Measurements from ENCODE around the gene HGFAC. TPM values are rescaled to one million over a fixed set of nuclear protein-coding genes. Genes with fewer than 3 reads are reported as not detected.

Gene HGFAC
- polyA plus RNA-seq, 1 of the 3 experiments (the other 2 are of a cell fraction): 0.43 TPM

GRCh38 chr4:3413217-3413671 is 28.5 kb upstream of the HGFAC start:
- CTCF ChIA-PET: interaction anchor here (1.3 kb wide), 1 partner anchor 30 kb away, joined by 4 read pairs; no protein-coding TSS in a partner anchor
- 94% methylated on average over 10 of the region's 29 CpGs for WGBS (ENCODE audit: low lambda C conversion rate)
- no peak overlapping the region for H3K4me3 ChIP-seq (ENCODE audit: low read depth in 2 of 2, low read length in 1 of 2)

GRCh38 chr4:3413675-3414420 is 27.9 kb upstream of the HGFAC start:
- CTCF ChIA-PET: interaction anchor here (1.3 kb wide), 1 partner anchor 30 kb away, joined by 3 read pairs; no protein-coding TSS in a partner anchor
- Histone ChIP-seq H3K27me3 (ENCODE audit: insufficient read depth) (no peaks in the 10 kb centered on the region), H3K36me3 (replicated peaks in 1 of 2; ENCODE audit: control insufficient read depth in 1 of 2, insufficient read depth in 2 of 2, low read length in 1 of 2) (peaks cover 0 to 24% of the 10 kb centered on the region in 2 experiments), H3K4me3 (ENCODE audit: low read depth in 2 of 2, low read length in 1 of 2) (no peak overlapping the region), H3K27ac (ENCODE audit: low read depth in 2 of 2, low read length in 1 of 2) (no peak overlapping the region), H3K9me3 (no peaks in the 10 kb centered on the region), H3K4me1 (ENCODE audit: control insufficient read depth in 1 of 2, insufficient read depth in 2 of 2, low read depth in 1 of 2, low read length in 1 of 2) (peaks cover 0 to 9% of the 10 kb centered on the region in 2 experiments; a peak in 2 of 4 replicates), H3K9ac (no peak overlapping the region), H4K20me1 (ENCODE audit: insufficient read depth) (0 out of 2 replicates have a peak, but pooled peaks cover 4% of the 10 kb centered on the region), H3K9me2 (no peaks in the 10 kb centered on the region), H2AFZ (ENCODE audit: low read depth) (no peak overlapping the region), H3K4me2 (no peak overlapping the region), H3F3A (replicated peaks; ENCODE audit: insufficient read depth) (no peaks in the 10 kb centered on the region), H3K79me2 (ENCODE audit: insufficient read depth) (no peaks in the 10 kb centered on the region)
- WGBS (ENCODE audit: low lambda C conversion rate): 98% methylated on average over 25 of the region's 32 CpGs
- TF ChIP-seq RCOR1 (IDR thresholded peaks at IDR 0.05; ENCODE audit: low read length) (no peak), EZH2phosphoT487 (IDR thresholded peaks at IDR 0.05; ENCODE audit: borderline replicate concordance, low read depth) (no peak), TEAD4 (IDR thresholded peaks at IDR 0.05; ENCODE audit: borderline replicate concordance, insufficient read depth) (no peak), RFX5 (IDR thresholded peaks at IDR 0.05; ENCODE audit: low read length) (no peak), FOSL2 (IDR thresholded peaks at IDR 0.05; ENCODE audit: borderline replicate concordance, low read depth) (no peak), MEF2A (IDR thresholded peaks at IDR 0.05; ENCODE audit: borderline replicate concordance, low read depth) (no peak), PBX3 (IDR thresholded peaks at IDR 0.05) (no peak), GABPA (IDR thresholded peaks at IDR 0.05; ENCODE audit: low read depth) (no peak), TAF1 (IDR thresholded peaks at IDR 0.05; ENCODE audit: borderline replicate concordance, low read depth, low read length) (no peak), RXRA (IDR thresholded peaks at IDR 0.05; ENCODE audit: borderline replicate concordance, low read depth) (no peak), JUND (IDR thresholded peaks at IDR 0.05) (no peak), CHD2 (IDR thresholded peaks at IDR 0.05; ENCODE audit: low read length, partially characterized antibody) (no peak), NFIC (IDR thresholded peaks at IDR 0.05; ENCODE audit: borderline replicate concordance) (no peak), NRF1 (IDR thresholded peaks at IDR 0.05; ENCODE audit: low read depth, low read length) (no peak), REST (IDR thresholded peaks at IDR 0.05; ENCODE audit: low read depth, low read length) (no peak), ELF1 (IDR thresholded peaks at IDR 0.05) (no peak), TCF12 (IDR thresholded peaks at IDR 0.05) (no peak)
- TF ChIP-seq, protein P1, sequence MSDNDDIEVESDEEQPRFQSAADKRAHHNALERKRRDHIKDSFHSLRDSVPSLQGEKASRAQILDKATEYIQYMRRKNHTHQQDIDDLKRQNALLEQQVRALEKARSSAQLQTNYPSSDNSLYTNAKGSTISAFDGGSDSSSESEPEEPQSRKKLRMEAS (IDR thresholded peaks at IDR 0.05; ENCODE audit: low read depth): no peak
- POLR2A ChIA-PET: no interaction called here
- DNase-seq: no peak

More at GRCh38 chr4:3413217-3413671, 28.5 kb upstream of the HGFAC start:
- DNase-seq: no peak
- H3K27me3 ChIP-seq (ENCODE audit: insufficient read depth): no peaks in the 10 kb centered on the region
- peaks cover 0 to 14% of the 10 kb centered on the region in 2 experiments; a peak in 2 of 4 replicates for H3K4me1 ChIP-seq (ENCODE audit: control insufficient read depth in 1 of 2, insufficient read depth in 2 of 2, low read depth in 1 of 2, low read length in 1 of 2)
- H3K79me2 ChIP-seq (ENCODE audit: insufficient read depth): no peaks in the 10 kb centered on the region
- H2AFZ ChIP-seq (ENCODE audit: low read depth): no peak overlapping the region
- H3K9me2 ChIP-seq: no peaks in the 10 kb centered on the region
- no peaks in the 10 kb centered on the region for H3K9me3 ChIP-seq
- TF ChIP-seq, protein P2, sequence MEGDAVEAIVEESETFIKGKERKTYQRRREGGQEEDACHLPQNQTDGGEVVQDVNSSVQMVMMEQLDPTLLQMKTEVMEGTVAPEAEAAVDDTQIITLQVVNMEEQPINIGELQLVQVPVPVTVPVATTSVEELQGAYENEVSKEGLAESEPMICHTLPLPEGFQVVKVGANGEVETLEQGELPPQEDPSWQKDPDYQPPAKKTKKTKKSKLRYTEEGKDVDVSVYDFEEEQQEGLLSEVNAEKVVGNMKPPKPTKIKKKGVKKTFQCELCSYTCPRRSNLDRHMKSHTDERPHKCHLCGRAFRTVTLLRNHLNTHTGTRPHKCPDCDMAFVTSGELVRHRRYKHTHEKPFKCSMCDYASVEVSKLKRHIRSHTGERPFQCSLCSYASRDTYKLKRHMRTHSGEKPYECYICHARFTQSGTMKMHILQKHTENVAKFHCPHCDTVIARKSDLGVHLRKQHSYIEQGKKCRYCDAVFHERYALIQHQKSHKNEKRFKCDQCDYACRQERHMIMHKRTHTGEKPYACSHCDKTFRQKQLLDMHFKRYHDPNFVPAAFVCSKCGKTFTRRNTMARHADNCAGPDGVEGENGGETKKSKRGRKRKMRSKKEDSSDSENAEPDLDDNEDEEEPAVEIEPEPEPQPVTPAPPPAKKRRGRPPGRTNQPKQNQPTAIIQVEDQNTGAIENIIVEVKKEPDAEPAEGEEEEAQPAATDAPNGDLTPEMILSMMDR (IDR thresholded peaks at IDR 0.05): no peak
- TF ChIP-seq FOSL2 (IDR thresholded peaks at IDR 0.05; ENCODE audit: borderline replicate concordance, low read depth) (no peak), JUND (IDR thresholded peaks at IDR 0.05) (no peak), MXI1 (IDR thresholded peaks at IDR 0.05; ENCODE audit: low read depth, low read length) (no peak), GATA2 (CRISPR knock-in tag; IDR thresholded peaks at IDR 0.05) (no peak)
- H3K27ac ChIP-seq (ENCODE audit: low read depth in 2 of 2, low read length in 1 of 2): no peak overlapping the region
- no peak overlapping the region for H3K9ac ChIP-seq
- 0 out of 2 replicates have a peak, but pooled peaks cover 4% of the 10 kb centered on the region for H4K20me1 ChIP-seq (ENCODE audit: insufficient read depth)
- H3K4me2 ChIP-seq: no peak overlapping the region
- H3K36me3 ChIP-seq (replicated peaks in 1 of 2; ENCODE audit: control insufficient read depth in 1 of 2, insufficient read depth in 2 of 2, low read length in 1 of 2): peaks cover 0 to 24% of the 10 kb centered on the region in 2 experiments
- no peaks in the 10 kb centered on the region for H3F3A ChIP-seq (replicated peaks; ENCODE audit: insufficient read depth)
- POLR2A ChIA-PET: no interaction called here
